Loucy (cell line): Measurements from ENCODE around the gene SHFL.

ENCODE experiments used
- EZH2phosphoT487 ChIP-seq: fragments of 200-600 bp; IDR thresholded peaks from 2 replicates; pipeline ENCODE4 v1.6.1; 2018; ENCODE audit warnings: antibody characterized with exemption, mild to moderate bottlenecking, moderate library complexity, borderline replicate concordance
- TF ChIP-seq, protein P1 (sequence below): fragments of 200-600 bp; sonication (generic); conservative IDR thresholded peaks from 2 replicates; pipeline ENCODE4 v1.5.1; 2014; ENCODE audit warnings: mild to moderate bottlenecking, antibody characterized with exemption, low read length

DNA sequence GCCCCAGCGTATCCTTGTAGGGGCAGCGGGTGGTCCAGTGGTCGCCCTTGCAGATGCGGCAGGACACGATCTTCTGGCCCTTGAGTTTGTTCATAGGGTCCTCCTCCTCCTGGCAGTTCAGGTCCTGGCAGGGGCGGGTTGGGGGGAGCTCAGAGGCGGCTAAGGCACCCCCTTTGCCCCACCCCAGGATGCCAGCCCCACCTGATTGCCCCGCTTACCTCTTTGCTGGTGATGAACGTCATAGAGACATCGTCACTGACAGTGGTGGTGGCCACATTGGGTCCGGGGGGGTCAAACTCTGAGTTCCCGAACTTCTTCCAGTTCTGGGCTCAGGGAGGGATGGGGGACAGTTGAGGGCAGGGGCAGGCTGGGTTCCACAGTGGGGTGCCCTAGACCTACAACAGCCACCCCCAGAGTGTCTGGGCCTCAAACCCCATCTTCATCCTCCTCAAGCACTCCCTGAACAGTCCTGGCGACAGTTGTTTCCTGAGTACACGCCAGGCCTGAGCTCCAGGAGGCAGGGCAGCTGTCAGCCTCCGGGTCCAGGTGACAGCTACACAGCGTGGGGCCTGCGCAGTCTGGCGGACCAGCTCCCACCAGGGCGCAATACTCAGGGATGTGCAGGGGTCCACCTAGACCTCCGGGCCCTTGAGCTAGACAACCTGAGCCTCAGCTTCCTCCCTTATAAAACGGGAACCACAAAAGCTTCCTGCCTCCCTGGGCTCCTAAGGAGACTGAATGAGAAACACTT lies 30.9 kb downstream of the SHFL start:
- TF ChIP-seq, protein P1, sequence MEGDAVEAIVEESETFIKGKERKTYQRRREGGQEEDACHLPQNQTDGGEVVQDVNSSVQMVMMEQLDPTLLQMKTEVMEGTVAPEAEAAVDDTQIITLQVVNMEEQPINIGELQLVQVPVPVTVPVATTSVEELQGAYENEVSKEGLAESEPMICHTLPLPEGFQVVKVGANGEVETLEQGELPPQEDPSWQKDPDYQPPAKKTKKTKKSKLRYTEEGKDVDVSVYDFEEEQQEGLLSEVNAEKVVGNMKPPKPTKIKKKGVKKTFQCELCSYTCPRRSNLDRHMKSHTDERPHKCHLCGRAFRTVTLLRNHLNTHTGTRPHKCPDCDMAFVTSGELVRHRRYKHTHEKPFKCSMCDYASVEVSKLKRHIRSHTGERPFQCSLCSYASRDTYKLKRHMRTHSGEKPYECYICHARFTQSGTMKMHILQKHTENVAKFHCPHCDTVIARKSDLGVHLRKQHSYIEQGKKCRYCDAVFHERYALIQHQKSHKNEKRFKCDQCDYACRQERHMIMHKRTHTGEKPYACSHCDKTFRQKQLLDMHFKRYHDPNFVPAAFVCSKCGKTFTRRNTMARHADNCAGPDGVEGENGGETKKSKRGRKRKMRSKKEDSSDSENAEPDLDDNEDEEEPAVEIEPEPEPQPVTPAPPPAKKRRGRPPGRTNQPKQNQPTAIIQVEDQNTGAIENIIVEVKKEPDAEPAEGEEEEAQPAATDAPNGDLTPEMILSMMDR: no peak
- no peak for TF ChIP-seq EZH2phosphoT487
